GM12878 (cell line): ENCODE results near the gene STEAP4. TPM values are rescaled to one million over a fixed set of nuclear protein-coding genes. Genes with fewer than 3 reads are reported as not detected.

Experiments
- ATAC-seq: fragments of 200-7000 bp; cut with Tn5 transposase; 3 replicates; pipeline ENCODE4 v1.9.1; 2020; ENCODE audit warnings: mild to moderate bottlenecking, moderate library complexity
- BruUV-seq: library from RNA; stranded (reverse); fragments of 400-500 nt; replicated peaks from 2 replicates; lab custom pipeline; 2021; lab: Mats Ljungman, UMichigan
- CTCF ChIA-PET: fragments of 300-600 bp; sonication (Branson Sonifier 250); formaldehyde crosslinking; extraction: SDS; loops from one replicate; lab custom pipeline; 2021; ENCODE audit warnings: inconsistent platforms; lab: Yijun Ruan, JAX
- POLR2A ChIA-PET: fragments of 350-600 bp; formaldehyde crosslinking; extraction: SDS; loops from one replicate; lab custom pipeline; 2021; ENCODE audit warnings: inconsistent platforms; lab: Charles Lee
- RAD21 ChIA-PET: fragments of 300-600 bp; sonication (Branson Sonifier 250); formaldehyde crosslinking; loops from one replicate; lab custom pipeline; 2023; ENCODE audit warnings: antibody characterized with exemption; ENCODE audit not compliant: unreplicated experiment; lab: Charles Lee
- SMC1A ChIA-PET: fragments of 300-600 bp; sonication (Branson Sonifier 250); formaldehyde crosslinking; loops from one replicate; lab custom pipeline; 2023; ENCODE audit not compliant: unreplicated experiment, uncharacterized antibody; lab: Charles Lee
- DNase-seq: peaks from one replicate; pipeline ENCODE4 v3.0.0-alpha.2; 2011; ENCODE audit warnings: low read depth, low spot score
- FAIRE-seq: peaks from 3 replicates; lab custom pipeline; 2011; peaks lifted over from hg19 to GRCh38; lab: Jason Lieb, UNC
- H2AFZ ChIP-seq: 2 replicates; pipeline ENCODE4 v1.6.0; 2011; ENCODE audit warnings: low read depth, low read length, control low read depth; ENCODE audit not compliant: control insufficient read depth
- H3K27ac ChIP-seq: 2 replicates; pipeline ENCODE4 v1.5.1; 2011; ENCODE audit warnings: control low read depth; ENCODE audit not compliant: control insufficient read depth, insufficient read depth
- H3K27me3 ChIP-seq, 2 experiments: replicated peaks in 1 of 2; 2 replicates each; pipeline versions ENCODE4 v1.6.0 to v1.6.1; 2011; ENCODE audit warnings: low read length in 1 of 2; ENCODE audit not compliant: control insufficient read depth in 2 of 2, insufficient read depth in 2 of 2
- H3K36me3 ChIP-seq, 2 experiments: 2 replicates each; pipeline ENCODE4 v1.5.1; 2011; ENCODE audit warnings: low read length in 1 of 2; ENCODE audit not compliant: control insufficient read depth in 2 of 2, insufficient read depth in 2 of 2
- H3K4me1 ChIP-seq: 2 replicates; pipeline ENCODE4 v1.6.1; 2011; ENCODE audit warnings: mild to moderate bottlenecking, low read length, moderate library complexity, mixed read lengths; ENCODE audit not compliant: control insufficient read depth, insufficient read depth
- H3K4me2 ChIP-seq: 2 replicates; pipeline ENCODE4 v1.6.0; 2011; ENCODE audit warnings: control low read depth; ENCODE audit not compliant: control insufficient read depth, insufficient read depth
- H3K4me3 ChIP-seq: fragments of 200-600 bp; sonication (generic); 2 replicates; pipeline ENCODE4 v1.5.1; 2016
- H3K79me2 ChIP-seq: 2 replicates; pipeline ENCODE4 v1.6.0; 2011; ENCODE audit warnings: low read length; ENCODE audit not compliant: control insufficient read depth, insufficient read depth
- H3K9ac ChIP-seq: 2 replicates; pipeline ENCODE4 v1.8.0; 2011; ENCODE audit warnings: low read length, control low read depth, mixed read lengths; ENCODE audit not compliant: control insufficient read depth, insufficient read depth
- H3K9me3 ChIP-seq: replicated peaks from 3 replicates; pipeline ENCODE4 v1.5.1; 2011; ENCODE audit warnings: mild to moderate bottlenecking, low read length; ENCODE audit not compliant: control insufficient read depth, insufficient read depth
- H4K20me1 ChIP-seq: 2 replicates; pipeline ENCODE4 v1.6.0; 2011; ENCODE audit not compliant: control insufficient read depth, insufficient read depth
- ASH2L ChIP-seq: fragments of 300-600, 200-600 bp; sonication (generic); IDR thresholded peaks from 2 replicates; pipeline ENCODE4 v1.6.1; 2017; ENCODE audit warnings: low read depth, mild to moderate bottlenecking, borderline replicate concordance
- ATF7 ChIP-seq: fragments of 450-650 bp; IDR thresholded peaks from 2 replicates; pipeline ENCODE4 v1.6.1; 2016; ENCODE audit warnings: low read depth, mild to moderate bottlenecking
- BHLHE40 ChIP-seq, 2 experiments: fragments of 450-650 bp in 1 of 2; IDR thresholded peaks; 2 replicates each; pipeline ENCODE4 v1.6.1; 2011 to 2017; ENCODE audit warnings: low read depth in 2 of 2, borderline replicate concordance in 1 of 2, improper control_type of control experiment in 1 of 2, low read length in 1 of 2, mild to moderate bottlenecking in 1 of 2
- CBX5 ChIP-seq: sonication (generic); IDR thresholded peaks from 2 replicates; pipeline ENCODE4 v1.6.1; 2016; ENCODE audit warnings: low read depth, moderate library complexity, mild to moderate bottlenecking, inconsistent platforms
- CREM ChIP-seq: IDR thresholded peaks from 2 replicates; pipeline ENCODE4 v1.6.1; 2014; ENCODE audit warnings: antibody characterized with exemption, low read depth
- EP300 ChIP-seq, 2 experiments: fragments of 150-350 bp in 1 of 2; IDR thresholded peaks; 2 replicates each; pipeline ENCODE4 v1.6.1; 2011 to 2012; ENCODE audit warnings: low read depth in 2 of 2, low read length in 2 of 2, borderline replicate concordance in 1 of 2, improper control_type of control experiment in 1 of 2, inconsistent platforms in 1 of 2; ENCODE audit not compliant: control insufficient read depth in 1 of 2
- FOXK2 ChIP-seq: fragments of 450-650 bp; IDR thresholded peaks from 2 replicates; pipeline ENCODE4 v1.6.1; 2017; ENCODE audit warnings: mild to moderate bottlenecking, moderate library complexity
- HDGF ChIP-seq: fragments of 450-650 bp; IDR thresholded peaks from 2 replicates; pipeline ENCODE4 v1.6.1; 2016; ENCODE audit warnings: antibody characterized with exemption
- IKZF1 ChIP-seq: fragments of 450-650 bp; conservative IDR thresholded peaks from 2 replicates; pipeline ENCODE4 v1.6.1; 2017; ENCODE audit warnings: antibody characterized with exemption, mild to moderate bottlenecking
- IRF4 ChIP-seq: IDR thresholded peaks from 2 replicates; pipeline ENCODE4 v1.6.1; 2011; ENCODE audit warnings: low read depth, low read length
- KDM1A ChIP-seq: fragments of 200-600 bp; sonication (generic); IDR thresholded peaks from 2 replicates; pipeline ENCODE4 v1.6.1; 2016; ENCODE audit warnings: borderline replicate concordance
- LARP7 ChIP-seq: fragments of 450-650 bp; IDR thresholded peaks from 2 replicates; pipeline ENCODE4 v1.6.1; 2017; ENCODE audit warnings: mild to moderate bottlenecking
- MTA2 ChIP-seq: fragments of 450-650 bp; IDR thresholded peaks from 2 replicates; pipeline ENCODE4 v1.6.1; 2016; ENCODE audit warnings: low read depth, mild to moderate bottlenecking, moderate library complexity
- NFIC ChIP-seq: IDR thresholded peaks from 2 replicates; pipeline ENCODE4 v1.6.1; 2012; ENCODE audit warnings: low read depth, mild to moderate bottlenecking, inconsistent platforms, low read length, moderate library complexity
- PAX5 ChIP-seq: IDR thresholded peaks from 2 replicates; pipeline ENCODE4 v1.6.1; 2011; ENCODE audit warnings: low read depth, low read length, borderline replicate concordance
- PKNOX1 ChIP-seq: fragments of 450-650 bp; IDR thresholded peaks from 2 replicates; pipeline ENCODE4 v1.6.1; 2016; ENCODE audit warnings: mild to moderate bottlenecking
- PML ChIP-seq: IDR thresholded peaks from 2 replicates; pipeline ENCODE4 v1.6.1; 2012; ENCODE audit warnings: low read length, inconsistent platforms
- POLR2AphosphoS5 ChIP-seq: IDR thresholded peaks from 2 replicates; pipeline ENCODE4 v1.6.1; 2011; ENCODE audit warnings: mild to moderate bottlenecking, low read length, inconsistent platforms
- ZNF24 ChIP-seq: fragments of 450-650 bp; IDR thresholded peaks from 2 replicates; pipeline ENCODE4 v1.6.1; 2017; ENCODE audit warnings: antibody characterized with exemption, mild to moderate bottlenecking
- ZNF384 ChIP-seq: IDR thresholded peaks from 2 replicates; pipeline ENCODE4 v1.6.1; 2012; ENCODE audit warnings: low read depth, mild to moderate bottlenecking, low read length, improper control_type of control experiment, borderline replicate concordance
- ZNF592 ChIP-seq: fragments of 450-650 bp; IDR thresholded peaks from 2 replicates; pipeline ENCODE4 v1.6.1; 2017; ENCODE audit warnings: mild to moderate bottlenecking, moderate library complexity
- WGBS: methylation state at CpG from one replicate; pipeline ENCODE4 v1.1.6; 2016; ENCODE audit warnings: low lambda C conversion rate; ENCODE audit not compliant: insufficient replicate concordance, insufficient coverage; ENCODE audit errors: missing lambda C conversion rate; 5-methylcytosine and 5-hydroxymethylcytosine counted together
- in situ Hi-C: fragments of 300-500 bp; cut with MboI; formaldehyde crosslinking; loops from 9 replicates; pipeline ENCODE4 v1.14.3; 2018; ENCODE audit warnings: mixed read lengths
- intact Hi-C: fragments of 100-400 bp; cut with micrococcal nuclease; formaldehyde crosslinking; loops from one replicate; pipeline ENCODE4 v1.14.2; 2022; ENCODE audit not compliant: unreplicated experiment
- polyA plus RNA-seq, 11 experiments: library from polyadenylated mRNA; depleted of rRNA in 4 of 11; unstranded in 6 of 11; stranded (reverse) in 5 of 11; fragments of >200 nt; fragmentation: Nextera tagmentation in 4 of 11; fragmentation: Illumina TruSeq in 1 of 11; extraction: Ambion mirVana in 4 of 11; extraction: Trizol in 1 of 11; gene quantifications; 1 replicate in 1 of 11; 2 replicates in 10 of 11; pipeline versions ENCODE4 v1.2.1 to v1.2.3, GENCODE V29; 2011 to 2016; ENCODE audit warnings: inconsistent platforms in 2 of 11, missing spikeins in 2 of 11, low read depth in 1 of 11
- total RNA-seq, 4 experiments: library from RNA; depleted of rRNA in 3 of 4; stranded (reverse); fragments of >200 nt in 3 of 4; fragmentation: Illumina TruSeq in 1 of 4; extraction: Trizol in 1 of 4; gene quantifications; 2 replicates each; pipeline versions ENCODE4 v1.2.1 to v1.2.3, GENCODE V29; 2013 to 2021

Gene STEAP4
- total and polyA plus RNA-seq, 10 of the 15 experiments (the other 5 are each of a cell fraction or from before 2014, with no cell fraction given) = 0.13 TPM; not detected in 9

GRCh38 chr7:88316456-88316855, 9.8 kb upstream of the STEAP4 start (continued):
- TF ChIP-seq ZNF592 = no peak
- no peak for TF ChIP-seq CBX5
- no peak for TF ChIP-seq PAX5
- TF ChIP-seq PML = no peak
- no peak for TF ChIP-seq POLR2AphosphoS5
- TF ChIP-seq HDGF = no peak
- no peak for TF ChIP-seq ATF7
- TF ChIP-seq IKZF1 = no peak

GRCh38 chr7:88315522-88315921, 8.8 kb upstream of the STEAP4 start:
- Histone ChIP-seq H3K9me3 (no peaks in the 10 kb centered on the region), H3K9ac (no peak overlapping the region), H4K20me1 (no peaks in the 10 kb centered on the region), H3K79me2 (no peaks in the 10 kb centered on the region), H3K36me3 (no peaks in the 10 kb centered on the region), H3K4me3 (no peak overlapping the region), H3K27me3 (no peaks in the 10 kb centered on the region), H3K4me1 (no peaks in the 10 kb centered on the region), H3K27ac (no peak overlapping the region), H3K4me2 (no peak overlapping the region), H2AFZ (no peak overlapping the region)
- no peak for FAIRE-seq
- intact Hi-C loops (no loop called here), in situ Hi-C loops (no loop called here)
- ATAC-seq = peak; percentile 64
- CTCF ChIA-PET = interaction anchor here (1.3 to 2.3 kb wide), 3 partner anchors 11 to 42 kb away, joined by 4 to 10 read pairs (median 7); no protein-coding TSS in a partner anchor
- RAD21 ChIA-PET = no interaction called here
- no TSS peak for BruUV-seq
- no peak for DNase-seq
- POLR2A ChIA-PET = no interaction called here
- SMC1A ChIA-PET = interaction anchor here (0.6 to 1.3 kb wide), 4 partner anchors 12 to 659 kb away, joined by 3 to 4 read pairs (median 4); no protein-coding TSS in a partner anchor
- WGBS = 43% methylated on average over 2 of the region's 2 CpGs
- TF ChIP-seq BHLHE40 (IDR thresholded peaks at IDR 0.05; ENCODE audit: borderline replicate concordance in 1 of 2, low read depth in 2 of 2, low read length in 1 of 2) (no peak), ZNF384 (no peak), ATF7 (0 out of 2 replicates have a peak, but pooled peaks have one; percentile 29), LARP7 (no peak), FOXK2 (no peak), IRF4 (no peak), PKNOX1 (no peak), EP300 (IDR thresholded peaks at IDR 0.05; ENCODE audit: borderline replicate concordance in 1 of 2, control insufficient read depth in 1 of 2, low read depth in 2 of 2, low read length in 2 of 2) (peak in 1 of 2 experiments; percentile 22; a peak in 1 of 4 replicates), MTA2 (peak; percentile 45; the same call in 1 of the 2 replicates), KDM1A (no peak), ASH2L (no peak), NFIC (no peak), ZNF24 (0 out of 2 replicates have a peak, but pooled peaks have one; percentile 27), CREM (no peak)
